GM18505 (cell line): ENCODE measurements around the gene ITGAX.
"Not testable (repeated sequence)": the region's sequence is repeated elsewhere in the genome, so short reads cannot be mapped to it uniquely, and the experiment has no call there.

Experiments used
- ATAC-seq: cut with Tn5 transposase; IDR thresholded peaks from one replicate; pipeline ENCODE4 v1.9.1; 2021; ENCODE audit not compliant: unreplicated experiment
- POLR2A ChIP-seq: IDR thresholded peaks from 4 replicates; pipeline ENCODE4 v1.6.1; 2011; ENCODE audit warnings: borderline replicate concordance; ENCODE audit not compliant: insufficient read depth, insufficient read length; ENCODE audit errors: extremely low read depth

ITGAX gene

DNA sequence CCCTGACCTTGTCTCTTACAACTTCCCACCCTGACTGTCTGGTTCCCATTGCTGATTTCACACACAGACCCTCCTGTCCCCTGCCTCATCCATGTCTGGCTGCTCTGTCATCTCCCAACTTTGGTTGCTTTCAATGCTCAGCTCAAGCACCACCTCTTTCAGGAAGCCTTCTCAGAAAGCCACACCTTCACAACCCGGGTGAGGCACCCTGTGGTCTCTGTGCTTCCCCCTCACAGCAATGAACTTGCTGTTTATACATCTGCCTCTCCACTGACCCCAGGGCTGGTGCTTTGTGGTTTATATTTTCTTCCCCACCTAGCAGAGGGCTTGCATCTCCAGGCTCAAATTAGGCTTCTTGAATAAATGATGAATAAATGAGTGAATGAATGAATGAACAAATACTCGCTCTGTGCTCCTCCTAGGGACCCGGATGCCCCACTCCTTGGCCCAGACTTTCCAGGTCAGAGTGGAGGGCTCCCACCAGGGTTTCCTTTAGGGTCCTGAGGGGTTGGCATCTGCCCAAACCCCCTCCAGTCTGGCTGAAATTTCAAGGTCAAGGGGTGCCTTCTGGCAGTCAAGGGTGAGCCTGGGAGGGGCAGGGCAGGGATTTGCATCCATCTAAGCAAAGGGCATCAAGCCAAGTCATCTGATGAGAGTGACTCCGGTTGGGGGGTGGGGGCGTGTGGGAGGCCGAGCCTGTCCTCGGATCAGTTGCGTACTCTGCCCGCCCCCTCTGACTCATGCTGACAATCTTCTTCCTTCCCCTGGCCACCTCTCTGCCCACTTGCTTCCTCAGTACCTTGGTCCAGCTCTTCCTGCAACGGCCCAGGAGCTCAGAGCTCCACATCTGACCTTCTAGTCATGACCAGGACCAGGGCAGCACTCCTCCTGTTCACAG, at the start of gene ITGAX:
Gene ITGAX (plus strand): TSS at position 783 of the 898 bp plus-strand sequence. CDS start 79 bp downstream, at position 862.
- ATAC-seq = peak; percentile 49
- peak; percentile 65 for TF ChIP-seq POLR2A

DNA sequence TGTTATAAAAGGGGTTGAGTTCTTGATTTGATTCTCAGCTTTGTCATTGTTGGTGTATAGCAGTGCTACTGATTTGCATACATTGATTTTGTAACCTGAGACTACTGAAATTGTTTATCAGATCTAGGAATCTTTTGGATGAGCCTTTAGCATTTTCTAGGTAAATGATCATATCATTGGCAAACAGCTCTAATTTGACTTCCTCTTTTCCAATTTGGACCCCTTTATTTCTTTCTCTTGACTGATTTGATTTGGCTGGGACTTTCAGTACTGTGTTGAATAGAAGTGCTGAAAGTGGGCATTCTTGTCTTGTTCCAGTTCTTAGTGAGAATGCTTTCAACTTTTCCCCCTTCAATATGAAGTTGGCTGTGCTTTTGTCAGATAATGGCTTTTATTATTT, 49.8 kb upstream of the ITGAX start:
- ATAC-seq = no peak

DNA sequence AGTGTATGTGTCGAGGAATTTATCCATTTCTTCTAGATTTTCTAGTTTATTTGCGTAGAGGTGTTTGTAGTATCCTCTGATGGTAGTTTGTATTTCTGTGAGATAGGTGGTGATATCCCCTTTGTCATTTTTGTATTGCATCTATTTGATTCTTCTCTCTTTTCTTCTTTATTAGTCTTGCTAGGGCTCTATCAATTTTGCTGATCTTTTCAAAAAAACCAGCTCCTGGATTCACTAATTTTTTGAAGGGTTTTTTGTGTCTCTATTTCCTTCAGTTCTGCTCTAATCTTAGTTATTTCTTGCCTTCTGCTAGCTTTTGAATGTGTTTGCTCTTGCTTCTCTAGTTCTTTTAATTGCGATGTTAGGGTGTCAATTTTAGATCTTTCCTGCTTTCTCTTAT, 46.6 kb upstream of the ITGAX start:
- ATAC-seq = not testable (repeated sequence)

More for the DNA sequence above, 49.8 kb upstream of the ITGAX start:
- no peak for TF ChIP-seq POLR2A

DNA sequence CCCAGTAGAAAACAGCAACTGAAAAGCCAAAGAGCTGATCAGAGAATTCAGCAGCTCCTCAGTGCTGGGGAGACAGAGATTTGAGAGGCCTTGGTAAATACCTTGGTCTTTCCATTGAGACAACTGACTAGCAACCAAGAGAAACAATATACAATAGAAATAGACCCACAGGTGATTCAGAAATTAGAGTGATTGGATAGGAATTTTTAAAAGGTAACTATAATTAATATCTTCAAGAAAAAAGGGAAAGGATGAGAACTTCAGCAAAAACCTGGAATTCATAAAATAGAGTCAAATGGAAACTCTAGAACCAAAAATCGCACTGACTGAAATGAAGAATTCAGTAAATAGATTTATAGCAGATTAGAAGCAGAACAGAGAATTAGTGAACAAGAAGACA, 32.5 kb upstream of the ITGAX start:
- ATAC-seq = no peak
- no peak for TF ChIP-seq POLR2A

DNA sequence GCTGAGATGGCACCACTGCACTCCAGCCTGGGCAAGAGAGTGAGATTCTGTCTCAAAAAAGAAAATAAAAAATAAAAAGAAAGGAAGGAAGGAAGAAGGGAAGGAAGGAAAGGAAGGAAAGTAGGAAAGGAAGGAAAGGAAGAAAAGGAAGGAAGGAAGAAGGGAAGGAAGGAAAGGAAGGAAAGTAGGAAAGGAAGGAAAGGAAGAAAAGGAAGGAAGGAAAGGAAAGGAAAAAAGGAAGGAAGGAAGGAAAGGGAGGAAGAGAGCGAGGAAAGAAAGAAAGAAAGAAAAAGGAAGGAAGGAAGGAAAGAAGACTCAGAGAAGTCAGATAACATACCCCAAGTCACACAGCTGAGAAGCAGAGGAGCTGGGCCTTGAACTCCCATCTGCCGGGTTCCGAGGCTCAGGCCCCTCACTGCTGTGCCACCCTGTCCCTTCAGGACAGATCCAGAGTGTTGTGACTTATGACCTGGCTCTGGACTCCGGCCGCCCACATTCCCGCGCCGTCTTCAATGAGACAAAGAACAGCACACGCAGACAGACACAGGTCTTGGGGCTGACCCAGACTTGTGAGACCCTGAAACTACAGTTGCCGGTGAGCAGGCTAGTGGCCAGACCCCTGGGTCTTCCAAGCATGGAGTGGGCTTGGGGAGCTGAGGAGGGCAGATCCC, 30.9 kb upstream of the ITGAX start:
- no peak for ATAC-seq

DNA sequence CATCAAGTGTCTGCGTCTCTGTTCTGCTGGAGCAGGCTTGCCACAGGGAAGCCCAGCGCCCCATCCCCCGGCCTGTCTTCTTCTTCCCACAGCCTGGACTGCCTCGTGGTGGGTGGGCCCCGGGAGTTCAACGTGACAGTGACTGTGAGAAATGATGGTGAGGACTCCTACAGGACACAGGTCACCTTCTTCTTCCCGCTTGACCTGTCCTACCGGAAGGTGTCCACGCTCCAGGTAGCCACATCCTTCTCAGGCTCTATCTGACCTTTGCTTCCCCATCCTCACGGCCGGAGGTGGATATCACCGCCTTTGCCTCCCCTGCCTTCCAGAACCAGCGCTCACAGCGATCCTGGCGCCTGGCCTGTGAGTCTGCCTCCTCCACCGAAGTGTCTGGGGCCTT, 29.8 kb upstream of the ITGAX start:
- no peak for TF ChIP-seq POLR2A
- no peak for ATAC-seq

More for the DNA sequence above, 30.9 kb upstream of the ITGAX start:
- no peak for TF ChIP-seq POLR2A

DNA sequence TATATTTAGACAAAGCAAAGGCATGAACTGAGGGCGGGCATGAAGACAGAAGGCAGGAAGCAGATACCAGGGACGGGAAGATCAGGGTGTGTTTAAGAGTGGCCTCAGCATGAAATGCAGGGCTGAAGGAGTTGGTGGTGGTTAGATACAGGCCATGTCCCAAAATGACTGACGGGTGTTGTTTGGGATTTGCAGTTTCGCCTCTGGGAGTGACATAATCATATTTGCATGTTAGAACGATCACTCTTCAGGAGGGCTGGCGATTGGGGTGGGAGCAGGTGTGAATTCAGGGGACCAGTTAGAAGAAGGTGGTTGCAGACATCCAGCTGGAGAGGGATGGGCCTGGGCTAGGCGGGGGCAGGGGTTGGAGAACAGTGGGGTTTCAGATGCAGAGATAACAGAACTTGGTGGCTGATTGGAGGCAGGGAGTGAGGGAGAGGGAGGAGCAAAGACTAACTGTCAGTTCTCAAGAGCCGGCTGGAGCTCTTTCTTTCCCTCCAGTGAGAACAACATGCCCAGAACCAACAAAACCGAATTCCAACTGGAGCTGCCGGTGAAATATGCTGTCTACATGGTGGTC, 27.2 kb upstream of the ITGAX start:
- TF ChIP-seq POLR2A = no peak
- no peak for ATAC-seq

DNA sequence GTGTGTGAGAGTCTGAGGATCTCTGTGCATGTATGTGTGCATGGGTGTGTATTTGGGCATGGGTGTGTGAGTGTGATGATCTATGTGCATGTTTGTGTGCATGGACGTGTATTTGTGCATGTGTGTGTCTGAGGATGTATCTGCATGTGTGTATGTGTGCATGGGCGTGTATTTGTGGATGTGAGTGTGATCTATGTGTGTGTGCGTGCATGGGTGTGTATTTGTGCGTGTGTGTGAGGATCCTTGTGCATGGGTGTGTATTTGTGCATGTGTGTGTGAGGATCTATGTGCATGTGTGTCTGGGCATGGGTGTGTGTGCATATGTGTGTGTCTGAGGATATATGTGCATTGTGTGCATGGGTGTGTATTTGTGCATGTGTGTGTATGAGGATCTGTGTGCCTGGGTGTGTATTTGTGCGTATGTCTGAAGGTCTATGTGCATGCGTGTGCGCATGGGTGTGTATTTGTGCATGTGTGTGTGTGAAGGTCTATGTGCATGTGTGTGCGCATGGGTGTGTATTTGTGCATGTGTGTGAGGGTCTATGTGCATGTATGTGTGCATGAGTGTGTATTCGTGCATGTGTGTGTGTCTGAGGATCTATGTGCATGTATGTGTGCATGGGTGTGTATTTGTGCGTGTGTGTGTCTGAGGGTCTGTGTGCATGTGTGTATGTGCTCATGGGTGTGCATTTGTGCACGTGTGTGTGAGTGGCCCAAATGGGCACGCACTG, 26.5 kb upstream of the ITGAX start:
- no peak for ATAC-seq
- no peak for TF ChIP-seq POLR2A

DNA sequence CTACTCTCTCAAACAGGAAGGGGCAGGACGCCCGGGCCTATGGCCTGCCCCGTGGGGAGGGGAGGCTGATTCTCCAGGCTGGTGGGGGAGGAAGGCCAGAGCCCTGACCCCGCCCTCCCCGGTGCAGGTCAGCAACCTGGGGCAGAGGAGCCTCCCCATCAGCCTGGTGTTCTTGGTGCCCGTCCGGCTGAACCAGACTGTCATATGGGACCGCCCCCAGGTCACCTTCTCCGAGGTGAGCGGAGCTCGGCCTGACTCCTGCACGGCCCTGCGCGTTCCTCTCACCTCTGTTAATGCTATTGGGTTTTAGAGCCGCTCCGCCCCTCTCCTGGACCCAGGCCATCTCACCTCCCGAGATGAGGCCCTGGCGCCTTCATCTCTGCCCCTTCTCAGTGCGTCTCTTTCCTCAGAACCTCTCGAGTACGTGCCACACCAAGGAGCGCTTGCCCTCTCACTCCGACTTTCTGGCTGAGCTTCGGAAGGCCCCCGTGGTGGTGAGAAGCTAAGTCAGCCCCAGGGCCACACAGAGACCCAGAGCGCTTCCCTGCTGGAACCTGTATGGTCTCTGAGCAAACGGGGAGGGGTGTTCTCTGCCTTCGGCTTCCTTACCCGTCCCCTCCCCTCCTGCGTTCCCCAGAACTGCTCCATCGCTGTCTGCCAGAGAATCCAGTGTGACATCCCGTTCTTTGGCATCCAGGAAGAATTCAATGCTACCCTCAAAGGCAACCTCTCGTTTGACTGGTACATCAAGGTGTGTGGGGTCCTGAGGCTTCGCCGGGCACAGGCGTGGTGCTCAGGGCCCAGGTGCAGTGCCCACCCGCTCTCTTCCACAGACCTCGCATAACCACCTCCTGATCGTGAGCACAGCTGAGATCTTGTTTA, 25.1 kb upstream of the ITGAX start:
- no peak for ATAC-seq
- no peak for TF ChIP-seq POLR2A

DNA sequence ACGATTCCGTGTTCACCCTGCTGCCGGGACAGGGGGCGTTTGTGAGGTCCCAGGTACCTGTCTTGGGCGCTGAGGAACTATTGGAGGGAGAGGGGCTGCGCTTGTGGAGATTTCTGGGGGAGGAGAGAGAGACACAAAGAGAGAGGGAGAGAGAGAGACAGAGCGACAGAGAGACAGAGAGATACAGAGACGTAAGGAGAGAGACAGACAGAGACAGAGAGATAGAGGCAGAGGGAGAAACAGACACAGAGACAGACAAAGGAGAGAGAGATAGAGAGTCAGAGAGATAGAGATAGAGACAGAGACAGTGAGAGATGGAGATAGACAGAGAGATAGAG, 24.5 kb upstream of the ITGAX start:
- no peak for TF ChIP-seq POLR2A
- no peak for ATAC-seq

DNA sequence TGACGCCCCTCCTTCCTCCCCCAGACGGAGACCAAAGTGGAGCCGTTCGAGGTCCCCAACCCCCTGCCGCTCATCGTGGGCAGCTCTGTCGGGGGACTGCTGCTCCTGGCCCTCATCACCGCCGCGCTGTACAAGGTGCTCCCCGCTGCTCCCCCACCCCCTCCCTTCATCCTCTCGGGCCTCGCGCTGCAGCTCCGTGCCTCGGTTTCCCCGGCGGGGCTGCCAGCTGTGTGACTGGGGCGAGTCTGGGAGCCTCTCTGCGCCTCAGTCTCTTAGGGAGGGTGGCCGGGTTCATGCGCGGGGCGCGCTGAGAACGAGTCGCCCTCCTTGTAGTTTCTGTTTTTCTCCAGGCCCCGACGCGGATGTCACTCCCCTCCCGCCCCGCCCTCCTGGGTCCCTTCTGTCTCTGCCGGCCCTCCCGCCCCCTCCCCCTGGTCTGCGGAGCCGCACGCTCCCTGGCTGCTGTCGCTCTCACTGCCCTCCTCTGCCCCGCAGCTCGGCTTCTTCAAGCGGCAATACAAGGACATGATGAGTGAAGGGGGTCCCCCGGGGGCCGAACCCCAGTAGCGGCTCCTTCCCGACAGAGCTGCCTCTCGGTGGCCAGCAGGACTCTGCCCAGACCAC, 23.7 kb upstream of the ITGAX start:
- TF ChIP-seq POLR2A = no peak
- ATAC-seq = no peak

DNA sequence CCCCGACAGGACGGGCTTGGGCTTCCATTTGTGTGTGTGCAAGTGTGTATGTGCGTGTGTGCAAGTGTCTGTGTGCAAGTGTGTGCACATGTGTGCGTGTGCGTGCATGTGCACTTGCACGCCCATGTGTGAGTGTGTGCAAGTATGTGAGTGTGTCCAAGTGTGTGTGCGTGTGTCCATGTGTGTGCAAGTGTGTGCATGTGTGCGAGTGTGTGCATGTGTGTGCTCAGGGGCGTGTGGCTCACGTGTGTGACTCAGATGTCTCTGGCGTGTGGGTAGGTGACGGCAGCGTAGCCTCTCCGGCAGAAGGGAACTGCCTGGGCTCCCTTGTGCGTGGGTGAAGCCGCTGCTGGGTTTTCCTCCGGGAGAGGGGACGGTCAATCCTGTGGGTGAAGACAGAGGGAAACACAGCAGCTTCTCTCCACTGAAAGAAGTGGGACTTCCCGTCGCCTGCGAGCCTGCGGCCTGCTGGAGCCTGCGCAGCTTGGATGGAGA, 23.1 kb upstream of the ITGAX start:
- ATAC-seq = no peak
- TF ChIP-seq POLR2A = no peak
